HEK293 (cell line): Measurements from ENCODE around the gene RASL11B.

ENCODE experiments used
- CTCF ChIA-PET: fragments of 350-600 bp; formaldehyde crosslinking; extraction: SDS; loops from one replicate; lab custom pipeline; 2021; ENCODE audit warnings: antibody characterized with exemption; lab: Yijun Ruan, JAX
- POLR2A ChIA-PET: fragments of 300-600 bp; formaldehyde crosslinking; extraction: SDS; loops from one replicate; lab custom pipeline; 2020; ENCODE audit warnings: antibody characterized with exemption, inconsistent platforms; lab: Yijun Ruan, JAX
- H3K27ac ChIP-seq: fragments of 200-500 bp; sonication (Bioruptor generic); 2 replicates; pipeline ENCODE4 v1.5.1; 2014; ENCODE audit warnings: low read depth, low read length, control low read depth, inconsistent platforms; ENCODE audit errors: extremely low read depth
- H3K36me3 ChIP-seq, 2 experiments: fragments of 200-500 bp in 1 of 2; sonication (Bioruptor generic) in 1 of 2; 1 replicate in 1 of 2; 2 replicates in 1 of 2; pipeline ENCODE4 v1.5.1; 2014 to 2017; ENCODE audit warnings: inconsistent platforms in 2 of 2, low read length in 2 of 2; ENCODE audit not compliant: control insufficient read depth in 2 of 2, insufficient read depth in 1 of 2
- H3K4me1 ChIP-seq: fragments of 200-500 bp; sonication (Bioruptor generic); 2 replicates; pipeline ENCODE4 v1.5.1; 2014; ENCODE audit warnings: mild to moderate bottlenecking, low read length, inconsistent platforms; ENCODE audit not compliant: control insufficient read depth, insufficient read depth
- H3K4me3 ChIP-seq: 2 replicates; pipeline ENCODE4 v1.5.1; 2011; ENCODE audit warnings: low read depth, mild to moderate bottlenecking, control low read depth, low read length, moderate library complexity
- H3K9me3 ChIP-seq: fragments of 200-500 bp; sonication (Bioruptor generic); 2 replicates; pipeline ENCODE4 v1.5.1; 2014; ENCODE audit warnings: low read depth, low read length, inconsistent platforms; ENCODE audit not compliant: control insufficient read depth, insufficient read depth
- SCRT2 ChIP-seq: fragments of 450-650 bp; formaldehyde crosslinking; IDR thresholded peaks from 2 replicates; pipeline ENCODE4 v1.5.1; 2016; ENCODE audit warnings: missing biosample characterization, missing genetic modification characterization
- SP2 ChIP-seq: fragments of 450-650 bp; formaldehyde crosslinking; IDR thresholded peaks from 2 replicates; pipeline ENCODE4 v1.5.1; 2016; ENCODE audit warnings: missing biosample characterization, missing genetic modification characterization
- ZBTB7A ChIP-seq: fragments of 450-650 bp; formaldehyde crosslinking; IDR thresholded peaks from 2 replicates; pipeline ENCODE4 v1.5.1; 2016; ENCODE audit warnings: low read depth, missing biosample characterization, missing genetic modification characterization
- ZNF146 ChIP-seq: fragments of 450-650 bp; formaldehyde crosslinking; IDR thresholded peaks from 2 replicates; pipeline ENCODE4 v1.5.1; 2016; ENCODE audit warnings: missing biosample characterization, missing genetic modification characterization
- ZNF221 ChIP-seq: fragments of 450-650 bp; formaldehyde crosslinking; IDR thresholded peaks from 2 replicates; pipeline ENCODE4 v1.5.1; 2017; ENCODE audit warnings: missing biosample characterization, missing genetic modification characterization, borderline replicate concordance
- ZNF248 ChIP-seq: fragments of 450-650 bp; formaldehyde crosslinking; IDR thresholded peaks from 2 replicates; pipeline ENCODE4 v1.5.1; 2017; ENCODE audit warnings: missing biosample characterization, missing genetic modification characterization
- ZNF302 ChIP-seq: fragments of 450-650 bp; formaldehyde crosslinking; IDR thresholded peaks from 2 replicates; pipeline ENCODE4 v1.5.1; 2016; ENCODE audit warnings: missing biosample characterization, missing genetic modification characterization, low read depth
- ZNF37A ChIP-seq: fragments of 450-650 bp; IDR thresholded peaks from 2 replicates; pipeline ENCODE4 v1.5.1; 2018; ENCODE audit warnings: missing biosample characterization, missing genetic modification characterization
- ZNF433 ChIP-seq: fragments of 450-650 bp; formaldehyde crosslinking; IDR thresholded peaks from 2 replicates; pipeline ENCODE4 v1.5.1; 2016; ENCODE audit warnings: missing biosample characterization, missing genetic modification characterization, low read depth
- ZNF501 ChIP-seq: fragments of 450-650 bp; formaldehyde crosslinking; IDR thresholded peaks from 2 replicates; pipeline ENCODE4 v1.5.1; 2016; ENCODE audit warnings: missing biosample characterization, missing genetic modification characterization
- ZNF561 ChIP-seq: fragments of 450-650 bp; IDR thresholded peaks from 2 replicates; pipeline ENCODE4 v1.5.1; 2018; ENCODE audit warnings: missing biosample characterization, missing genetic modification characterization, borderline replicate concordance
- ZNF843 ChIP-seq: fragments of 450-650 bp; formaldehyde crosslinking; IDR thresholded peaks from 2 replicates; pipeline ENCODE4 v1.5.1; 2016; ENCODE audit warnings: missing biosample characterization, missing genetic modification characterization
- ZXDB ChIP-seq: fragments of 450-650 bp; formaldehyde crosslinking; IDR thresholded peaks from 2 replicates; pipeline ENCODE4 v1.5.1; 2016; ENCODE audit warnings: missing biosample characterization, missing genetic modification characterization
- TF ChIP-seq, protein P1 (sequence below): fragments of 450-650 bp; formaldehyde crosslinking; IDR thresholded peaks from 2 replicates; pipeline ENCODE4; 2016; ENCODE audit warnings: missing biosample characterization, missing genetic modification characterization
- TF ChIP-seq, protein P2 (sequence below): fragments of 450-650 bp; formaldehyde crosslinking; IDR thresholded peaks from 2 replicates; pipeline ENCODE4 v1.5.1; 2017; ENCODE audit warnings: missing biosample characterization, missing genetic modification characterization
- TF ChIP-seq, protein P3 (sequence below): fragments of 450-650 bp; formaldehyde crosslinking; IDR thresholded peaks from 2 replicates; pipeline ENCODE4 v1.5.1; 2017; ENCODE audit warnings: missing biosample characterization, mild to moderate bottlenecking, missing genetic modification characterization, moderate library complexity
- TF ChIP-seq, protein P4 (sequence below): fragments of 450-650 bp; formaldehyde crosslinking; IDR thresholded peaks from 2 replicates; pipeline ENCODE4 v1.5.0; 2017; ENCODE audit warnings: missing biosample characterization, missing genetic modification characterization, borderline replicate concordance

Gene RASL11B

DNA sequence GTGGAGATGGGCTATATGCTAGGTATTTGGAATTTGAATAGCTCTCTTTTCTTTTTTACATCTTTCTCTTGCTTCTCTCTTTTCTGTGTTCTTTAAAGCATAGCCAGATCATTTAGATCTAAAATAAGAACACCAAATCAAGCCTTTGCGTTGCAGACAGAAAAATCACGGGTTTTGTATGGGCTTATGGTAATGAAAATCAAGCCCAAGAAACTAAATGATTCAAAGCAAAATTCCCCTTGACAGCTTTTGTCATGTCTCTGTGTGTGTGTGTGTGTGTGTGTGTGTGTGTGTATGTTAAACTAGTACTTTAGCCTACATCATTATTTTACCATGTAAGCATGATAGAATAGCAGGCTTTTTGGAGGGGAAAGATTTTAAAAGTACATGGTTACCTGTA is 1.8 kb upstream of the RASL11B start:
- POLR2A ChIA-PET = no interaction called here
- peaks cover 0 to 12% of the 10 kb centered on the region in 2 experiments; a peak in 1 of 3 replicates for H3K36me3 ChIP-seq
- H3K4me3 ChIP-seq = no peak overlapping the region
- CTCF ChIA-PET = no interaction called here
- no peaks in the 10 kb centered on the region for H3K4me1 ChIP-seq
- no peak overlapping the region for H3K27ac ChIP-seq
- no peaks in the 10 kb centered on the region for H3K9me3 ChIP-seq
- TF ChIP-seq ZNF501 (tag by site-specific recombination) = no peak
- TF ChIP-seq ZNF221 (tag by site-specific recombination) = no peak
- TF ChIP-seq, protein P1, sequence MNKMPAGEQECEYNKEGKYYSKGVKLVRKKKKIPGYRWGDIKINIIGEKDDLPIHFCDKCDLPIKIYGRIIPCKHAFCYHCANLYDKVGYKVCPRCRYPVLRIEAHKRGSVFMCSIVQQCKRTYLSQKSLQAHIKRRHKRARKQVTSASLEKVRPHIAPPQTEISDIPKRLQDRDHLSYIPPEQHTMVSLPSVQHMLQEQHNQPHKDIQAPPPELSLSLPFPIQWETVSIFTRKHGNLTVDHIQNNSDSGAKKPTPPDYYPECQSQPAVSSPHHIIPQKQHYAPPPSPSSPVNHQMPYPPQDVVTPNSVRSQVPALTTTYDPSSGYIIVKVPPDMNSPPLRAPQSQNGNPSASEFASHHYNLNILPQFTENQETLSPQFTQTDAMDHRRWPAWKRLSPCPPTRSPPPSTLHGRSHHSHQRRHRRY (tag by site-specific recombination) = no peak
- TF ChIP-seq SP2 (tag by site-specific recombination) = no peak
- no peak for TF ChIP-seq ZNF146 (tag by site-specific recombination)
- TF ChIP-seq, protein P2, sequence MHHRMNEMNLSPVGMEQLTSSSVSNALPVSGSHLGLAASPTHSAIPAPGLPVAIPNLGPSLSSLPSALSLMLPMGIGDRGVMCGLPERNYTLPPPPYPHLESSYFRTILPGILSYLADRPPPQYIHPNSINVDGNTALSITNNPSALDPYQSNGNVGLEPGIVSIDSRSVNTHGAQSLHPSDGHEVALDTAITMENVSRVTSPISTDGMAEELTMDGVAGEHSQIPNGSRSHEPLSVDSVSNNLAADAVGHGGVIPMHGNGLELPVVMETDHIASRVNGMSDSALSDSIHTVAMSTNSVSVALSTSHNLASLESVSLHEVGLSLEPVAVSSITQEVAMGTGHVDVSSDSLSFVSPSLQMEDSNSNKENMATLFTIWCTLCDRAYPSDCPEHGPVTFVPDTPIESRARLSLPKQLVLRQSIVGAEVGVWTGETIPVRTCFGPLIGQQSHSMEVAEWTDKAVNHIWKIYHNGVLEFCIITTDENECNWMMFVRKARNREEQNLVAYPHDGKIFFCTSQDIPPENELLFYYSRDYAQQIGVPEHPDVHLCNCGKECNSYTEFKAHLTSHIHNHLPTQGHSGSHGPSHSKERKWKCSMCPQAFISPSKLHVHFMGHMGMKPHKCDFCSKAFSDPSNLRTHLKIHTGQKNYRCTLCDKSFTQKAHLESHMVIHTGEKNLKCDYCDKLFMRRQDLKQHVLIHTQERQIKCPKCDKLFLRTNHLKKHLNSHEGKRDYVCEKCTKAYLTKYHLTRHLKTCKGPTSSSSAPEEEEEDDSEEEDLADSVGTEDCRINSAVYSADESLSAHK = no peak
- TF ChIP-seq ZXDB (tag by site-specific recombination) = no peak
- TF ChIP-seq ZNF37A (tag by site-specific recombination) = no peak
- TF ChIP-seq ZNF843 = no peak
- TF ChIP-seq, protein P3, sequence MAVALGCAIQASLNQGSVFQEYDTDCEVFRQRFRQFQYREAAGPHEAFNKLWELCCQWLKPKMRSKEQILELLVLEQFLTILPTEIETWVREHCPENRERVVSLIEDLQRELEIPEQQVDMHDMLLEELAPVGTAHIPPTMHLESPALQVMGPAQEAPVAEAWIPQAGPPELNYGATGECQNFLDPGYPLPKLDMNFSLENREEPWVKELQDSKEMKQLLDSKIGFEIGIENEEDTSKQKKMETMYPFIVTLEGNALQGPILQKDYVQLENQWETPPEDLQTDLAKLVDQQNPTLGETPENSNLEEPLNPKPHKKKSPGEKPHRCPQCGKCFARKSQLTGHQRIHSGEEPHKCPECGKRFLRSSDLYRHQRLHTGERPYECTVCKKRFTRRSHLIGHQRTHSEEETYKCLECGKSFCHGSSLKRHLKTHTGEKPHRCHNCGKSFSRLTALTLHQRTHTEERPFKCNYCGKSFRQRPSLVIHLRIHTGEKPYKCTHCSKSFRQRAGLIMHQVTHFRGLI (tag by site-specific recombination) = no peak
- TF ChIP-seq ZNF302 = no peak

DNA sequence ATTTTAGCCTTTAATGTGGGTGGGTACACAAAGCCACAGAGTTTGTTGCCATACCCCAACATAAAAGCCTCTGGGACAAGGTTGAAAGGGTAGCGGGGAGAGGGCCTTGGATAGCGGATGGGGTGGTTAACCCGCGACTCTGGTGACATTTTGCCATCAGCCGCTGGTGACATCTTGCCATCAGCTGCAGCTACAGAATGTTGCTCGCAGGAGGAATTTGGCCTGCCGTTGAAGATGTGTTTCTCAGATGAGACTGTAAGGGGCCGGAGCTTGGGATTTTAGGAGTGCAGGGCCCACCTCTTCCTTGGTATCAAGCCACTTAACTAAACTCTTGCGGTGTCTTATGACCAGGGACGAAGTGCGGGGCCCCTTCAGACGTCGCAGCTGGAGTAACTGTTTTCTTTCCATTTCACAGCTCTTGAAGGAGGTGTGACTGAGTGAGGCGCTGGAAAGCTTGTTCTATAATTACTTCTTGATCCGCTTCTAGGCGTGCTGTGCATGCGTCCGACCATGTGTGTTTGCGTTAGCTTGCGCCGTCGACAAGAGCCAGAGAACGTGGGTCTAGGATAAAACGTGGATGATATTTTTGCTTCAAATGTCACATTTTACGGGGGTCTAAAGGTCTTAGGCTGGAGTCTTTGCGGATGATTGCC is 820 bp upstream of the RASL11B start:
- H3K4me1 ChIP-seq = no peaks in the 10 kb centered on the region
- H3K4me3 ChIP-seq = peak overlapping the region; percentile 62
- H3K36me3 ChIP-seq = peaks cover 0 to 21% of the 10 kb centered on the region in 2 experiments; a peak in 1 of 3 replicates
- H3K9me3 ChIP-seq = no peaks in the 10 kb centered on the region
- ChIA-PET POLR2A (interaction anchor here (0.8 kb wide), 1 partner anchor 9 kb away, joined by 4 read pairs; no protein-coding TSS in a partner anchor), CTCF (interaction anchor here (1.0 kb wide), 1 partner anchor 122 kb away, joined by 3 read pairs; no protein-coding TSS in a partner anchor)
- H3K27ac ChIP-seq = no peak overlapping the region; the same call in 1 of the 2 replicates
- no peak for TF ChIP-seq ZBTB7A
- TF ChIP-seq ZNF248 (tag by site-specific recombination) = no peak
- TF ChIP-seq, protein P4, sequence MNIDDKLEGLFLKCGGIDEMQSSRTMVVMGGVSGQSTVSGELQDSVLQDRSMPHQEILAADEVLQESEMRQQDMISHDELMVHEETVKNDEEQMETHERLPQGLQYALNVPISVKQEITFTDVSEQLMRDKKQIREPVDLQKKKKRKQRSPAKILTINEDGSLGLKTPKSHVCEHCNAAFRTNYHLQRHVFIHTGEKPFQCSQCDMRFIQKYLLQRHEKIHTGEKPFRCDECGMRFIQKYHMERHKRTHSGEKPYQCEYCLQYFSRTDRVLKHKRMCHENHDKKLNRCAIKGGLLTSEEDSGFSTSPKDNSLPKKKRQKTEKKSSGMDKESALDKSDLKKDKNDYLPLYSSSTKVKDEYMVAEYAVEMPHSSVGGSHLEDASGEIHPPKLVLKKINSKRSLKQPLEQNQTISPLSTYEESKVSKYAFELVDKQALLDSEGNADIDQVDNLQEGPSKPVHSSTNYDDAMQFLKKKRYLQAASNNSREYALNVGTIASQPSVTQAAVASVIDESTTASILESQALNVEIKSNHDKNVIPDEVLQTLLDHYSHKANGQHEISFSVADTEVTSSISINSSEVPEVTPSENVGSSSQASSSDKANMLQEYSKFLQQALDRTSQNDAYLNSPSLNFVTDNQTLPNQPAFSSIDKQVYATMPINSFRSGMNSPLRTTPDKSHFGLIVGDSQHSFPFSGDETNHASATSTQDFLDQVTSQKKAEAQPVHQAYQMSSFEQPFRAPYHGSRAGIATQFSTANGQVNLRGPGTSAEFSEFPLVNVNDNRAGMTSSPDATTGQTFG (tag by site-specific recombination) = no peak
- TF ChIP-seq ZNF561 (tag by site-specific recombination) = no peak
- TF ChIP-seq SCRT2 = no peak
- TF ChIP-seq ZNF433 = no peak
